ENCODE measurements around the gene UBE2D2.
A peak's percentile ranks its signal among the peaks of the same experiment; 100 is the strongest.

The UBE2D2 gene

DNA sequence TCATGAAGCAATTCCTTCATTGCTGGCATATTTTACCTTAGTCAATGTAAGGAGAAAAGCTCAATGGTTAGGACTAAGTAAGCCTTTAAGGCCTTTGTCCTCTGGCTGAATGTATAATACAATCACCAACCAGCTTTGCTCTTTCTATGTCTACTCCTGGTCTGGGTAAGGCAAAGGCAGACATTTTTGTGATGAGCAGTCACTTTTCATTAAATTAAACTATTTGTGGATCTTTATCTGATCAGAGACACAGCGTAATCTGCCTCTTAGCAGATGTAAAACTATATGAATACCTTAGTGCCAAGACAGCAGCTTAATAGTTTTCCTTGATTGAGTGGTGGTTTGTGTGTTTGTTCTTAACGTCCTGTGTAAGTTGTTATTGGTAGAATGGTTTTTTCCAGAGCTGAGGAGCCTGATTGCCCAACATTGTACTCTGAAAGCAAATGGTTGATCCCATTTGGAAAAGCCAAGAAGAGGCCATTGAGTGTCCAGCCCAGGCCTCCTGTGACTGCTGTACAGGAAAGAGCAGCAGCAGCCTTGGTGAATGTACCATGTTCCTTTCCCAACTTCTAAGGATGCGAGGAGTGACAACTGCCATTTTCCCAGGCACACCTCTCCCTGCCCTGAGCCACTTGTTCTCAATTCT lies 70.5 kb downstream of the UBE2D2 start:
- H3K9me3 ChIP-seq (replicated peaks in 1 of 2; ENCODE audit: control insufficient read depth in 2 of 2, insufficient read depth in 1 of 2, low read depth in 1 of 2, low read length in 2 of 2) = no peaks in the 10 kb centered on the region
- no peak overlapping the region for H2BK5ac ChIP-seq (ENCODE audit: low read length)
- H2BK120ac ChIP-seq (ENCODE audit: low read depth, low read length) = no peak overlapping the region
- DNase-seq (ENCODE audit: low spot score) = no peak
- H3K4me1 ChIP-seq (ENCODE audit: control insufficient read depth in 2 of 2, insufficient read depth in 1 of 2, low read depth in 1 of 2, low read length in 2 of 2) = peaks cover 3 to 16% of the 10 kb centered on the region in 2 donors
- no peak overlapping the region for H3K4me2 ChIP-seq (ENCODE audit: insufficient read depth, low read length, poor library complexity, severe bottlenecking)
- H3K23ac ChIP-seq (ENCODE audit: low read depth, low read length, poor library complexity) = no peak overlapping the region
- no peak overlapping the region for H3K14ac ChIP-seq (ENCODE audit: low read length)
- no peak overlapping the region for H4K8ac ChIP-seq (ENCODE audit: low read depth, low read length)
- no peak overlapping the region for H2BK12ac ChIP-seq (ENCODE audit: low read length)
- WGBS, 2 donors (ENCODE audit: extremely low coverage in 2 of 2, insufficient read length in 2 of 2, insufficient replicate concordance in 1 of 2) = no CpG with 5 or more reads among the region's 3 CpGs
- peaks cover 5 to 46% of the 10 kb centered on the region in 2 donors for H3K36me3 ChIP-seq (replicated peaks in 1 of 2; ENCODE audit: control insufficient read depth in 2 of 2, insufficient read depth in 2 of 2, low read length in 2 of 2)
- H3K27me3 ChIP-seq (ENCODE audit: control insufficient read depth in 3 of 3, insufficient read depth in 3 of 3, low read depth in 1 of 3, low read length in 3 of 3) = no peaks in the 10 kb centered on the region
- no peak overlapping the region for H4K91ac ChIP-seq (ENCODE audit: low read depth, low read length, poor library complexity)
- H3K4ac ChIP-seq (ENCODE audit: low read length) = no peak overlapping the region
- H3K79me1 ChIP-seq (ENCODE audit: low read depth, low read length) = no peaks in the 10 kb centered on the region
- H2AFZ ChIP-seq (ENCODE audit: low read length) = no peak overlapping the region
- no peak overlapping the region for H2BK15ac ChIP-seq (ENCODE audit: low read length)
- H3K18ac ChIP-seq (ENCODE audit: low read length) = no peak overlapping the region
- no peak overlapping the region for H3K27ac ChIP-seq (replicated peaks; ENCODE audit: low read length)
- no peak overlapping the region for H3K9ac ChIP-seq (ENCODE audit: low read depth, low read length, poor library complexity)
- no peak overlapping the region for H2AK5ac ChIP-seq (ENCODE audit: low read depth, low read length)
- no peak overlapping the region for H3K4me3 ChIP-seq (ENCODE audit: low read length in 2 of 2)

GRCh38 chr5:139633295-139634027 lies 72.3 kb downstream of the UBE2D2 start:
- no peak overlapping the region for H3K23ac ChIP-seq (ENCODE audit: low read depth, low read length, poor library complexity)
- no peak overlapping the region for H3K27ac ChIP-seq (replicated peaks; ENCODE audit: low read length)
- no peak overlapping the region for H3K4me3 ChIP-seq (ENCODE audit: low read length in 2 of 2)
- no peak overlapping the region for H2BK12ac ChIP-seq (ENCODE audit: low read length)
- no peak overlapping the region for H3K4me2 ChIP-seq (ENCODE audit: insufficient read depth, low read length, poor library complexity, severe bottlenecking)
- no peak overlapping the region for H3K18ac ChIP-seq (ENCODE audit: low read length)
- DNase-seq (ENCODE audit: low spot score) = peak; percentile 75
- H4K91ac ChIP-seq (ENCODE audit: low read depth, low read length, poor library complexity) = no peak overlapping the region
- H2AFZ ChIP-seq (ENCODE audit: low read length) = no peak overlapping the region
- no peak overlapping the region for H3K14ac ChIP-seq (ENCODE audit: low read length)
- H2AK5ac ChIP-seq (ENCODE audit: low read depth, low read length) = no peak overlapping the region
- H3K36me3 ChIP-seq (replicated peaks in 1 of 2; ENCODE audit: control insufficient read depth in 2 of 2, insufficient read depth in 2 of 2, low read length in 2 of 2) = peaks cover 0 to 28% of the 10 kb centered on the region in 2 donors
- H3K9me3 ChIP-seq (replicated peaks in 1 of 2; ENCODE audit: control insufficient read depth in 2 of 2, insufficient read depth in 1 of 2, low read depth in 1 of 2, low read length in 2 of 2) = no peaks in the 10 kb centered on the region
- no peak overlapping the region for H2BK120ac ChIP-seq (ENCODE audit: low read depth, low read length)
- H3K79me1 ChIP-seq (ENCODE audit: low read depth, low read length) = peaks cover 2% of the 10 kb centered on the region
- no peak overlapping the region for H2BK15ac ChIP-seq (ENCODE audit: low read length)
- no peak overlapping the region for H4K8ac ChIP-seq (ENCODE audit: low read depth, low read length)
- no CpG with 5 or more reads among the region's 6 CpGs for WGBS, 2 donors (ENCODE audit: extremely low coverage in 2 of 2, insufficient read length in 2 of 2, insufficient replicate concordance in 1 of 2)
- no peaks in the 10 kb centered on the region for H3K27me3 ChIP-seq (ENCODE audit: control insufficient read depth in 3 of 3, insufficient read depth in 3 of 3, low read depth in 1 of 3, low read length in 3 of 3)
- no peak overlapping the region for H2BK5ac ChIP-seq (ENCODE audit: low read length)
- H3K9ac ChIP-seq (ENCODE audit: low read depth, low read length, poor library complexity) = no peak overlapping the region
- H3K4ac ChIP-seq (ENCODE audit: low read length) = no peak overlapping the region
- H3K4me1 ChIP-seq (ENCODE audit: control insufficient read depth in 2 of 2, insufficient read depth in 1 of 2, low read depth in 1 of 2, low read length in 2 of 2) = peaks cover 14 to 27% of the 10 kb centered on the region in 2 donors

GRCh38 chr5:139634028-139634325 lies 72.8 kb downstream of the UBE2D2 start:
- H3K4me3 ChIP-seq (ENCODE audit: low read length in 2 of 2) = no peak overlapping the region
- H3K27ac ChIP-seq (replicated peaks; ENCODE audit: low read length) = no peak overlapping the region
- H3K79me1 ChIP-seq (ENCODE audit: low read depth, low read length) = peaks cover 2% of the 10 kb centered on the region
- peaks cover 0 to 23% of the 10 kb centered on the region in 2 donors for H3K36me3 ChIP-seq (replicated peaks in 1 of 2; ENCODE audit: control insufficient read depth in 2 of 2, insufficient read depth in 2 of 2, low read length in 2 of 2)
- no peak overlapping the region for H2BK120ac ChIP-seq (ENCODE audit: low read depth, low read length)
- H2BK12ac ChIP-seq (ENCODE audit: low read length) = no peak overlapping the region
- H2AFZ ChIP-seq (ENCODE audit: low read length) = no peak overlapping the region
- H3K14ac ChIP-seq (ENCODE audit: low read length) = no peak overlapping the region
- no CpG with 5 or more reads among the region's 2 CpGs for WGBS, 2 donors (ENCODE audit: extremely low coverage in 2 of 2, insufficient read length in 2 of 2, insufficient replicate concordance in 1 of 2)
- H3K4me1 ChIP-seq (ENCODE audit: control insufficient read depth in 2 of 2, insufficient read depth in 1 of 2, low read depth in 1 of 2, low read length in 2 of 2) = peaks cover 19 to 32% of the 10 kb centered on the region in 2 donors
- no peak overlapping the region for H2BK15ac ChIP-seq (ENCODE audit: low read length)
- no peak overlapping the region for H3K4me2 ChIP-seq (ENCODE audit: insufficient read depth, low read length, poor library complexity, severe bottlenecking)
- no peak overlapping the region for H3K23ac ChIP-seq (ENCODE audit: low read depth, low read length, poor library complexity)
- DNase-seq (ENCODE audit: low spot score) = no peak
- H2AK5ac ChIP-seq (ENCODE audit: low read depth, low read length) = no peak overlapping the region
- no peak overlapping the region for H3K18ac ChIP-seq (ENCODE audit: low read length)
- H3K9ac ChIP-seq (ENCODE audit: low read depth, low read length, poor library complexity) = no peak overlapping the region
- no peak overlapping the region for H2BK5ac ChIP-seq (ENCODE audit: low read length)
- H3K27me3 ChIP-seq (ENCODE audit: control insufficient read depth in 3 of 3, insufficient read depth in 3 of 3, low read depth in 1 of 3, low read length in 3 of 3) = no peaks in the 10 kb centered on the region
- H3K4ac ChIP-seq (ENCODE audit: low read length) = no peak overlapping the region
- H3K9me3 ChIP-seq (replicated peaks in 1 of 2; ENCODE audit: control insufficient read depth in 2 of 2, insufficient read depth in 1 of 2, low read depth in 1 of 2, low read length in 2 of 2) = no peaks in the 10 kb centered on the region
- H4K91ac ChIP-seq (ENCODE audit: low read depth, low read length, poor library complexity) = no peak overlapping the region
- H4K8ac ChIP-seq (ENCODE audit: low read depth, low read length) = no peak overlapping the region

DNA sequence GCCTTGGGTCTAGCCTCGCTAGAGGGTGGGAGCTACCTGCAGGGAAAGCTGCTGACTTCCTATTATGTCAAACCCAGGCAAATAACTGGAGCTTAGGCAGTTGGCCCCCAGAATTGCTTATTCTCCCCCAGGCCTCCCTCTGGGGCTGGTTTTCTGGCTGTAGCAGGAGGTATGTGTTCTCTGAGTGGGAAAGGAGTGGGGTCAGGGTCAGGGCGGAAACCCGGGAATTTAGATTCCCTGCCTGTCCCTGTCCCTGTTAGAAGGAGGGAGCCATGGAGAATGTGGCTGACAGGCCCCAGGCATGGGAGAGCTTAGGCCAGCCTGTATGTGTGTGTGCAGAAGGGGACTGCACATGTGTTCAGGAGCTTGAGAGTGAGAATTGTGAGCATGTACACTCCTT lies 73.4 kb downstream of the UBE2D2 start:
- Histone ChIP-seq H3K9me3 (replicated peaks in 1 of 2; ENCODE audit: control insufficient read depth in 2 of 2, insufficient read depth in 1 of 2, low read depth in 1 of 2, low read length in 2 of 2) (no peaks in the 10 kb centered on the region), H2AFZ (ENCODE audit: low read length) (no peak overlapping the region), H2BK12ac (ENCODE audit: low read length) (no peak overlapping the region), H3K9ac (ENCODE audit: low read depth, low read length, poor library complexity) (no peak overlapping the region), H3K4me1 (ENCODE audit: control insufficient read depth in 2 of 2, insufficient read depth in 1 of 2, low read depth in 1 of 2, low read length in 2 of 2) (peaks cover 22 to 32% of the 10 kb centered on the region in 2 donors), H3K4me3 (ENCODE audit: low read length in 2 of 2) (no peak overlapping the region), H3K18ac (ENCODE audit: low read length) (no peak overlapping the region), H2BK5ac (ENCODE audit: low read length) (no peak overlapping the region), H3K23ac (ENCODE audit: low read depth, low read length, poor library complexity) (no peak overlapping the region), H3K14ac (ENCODE audit: low read length) (no peak overlapping the region), H2AK5ac (ENCODE audit: low read depth, low read length) (no peak overlapping the region), H3K4ac (ENCODE audit: low read length) (no peak overlapping the region), H4K8ac (ENCODE audit: low read depth, low read length) (no peak overlapping the region), H3K36me3 (replicated peaks in 1 of 2; ENCODE audit: control insufficient read depth in 2 of 2, insufficient read depth in 2 of 2, low read length in 2 of 2) (peaks cover 0 to 17% of the 10 kb centered on the region in 2 donors), H3K27ac (replicated peaks; ENCODE audit: low read length) (no peak overlapping the region), H2BK120ac (ENCODE audit: low read depth, low read length) (no peak overlapping the region), H3K4me2 (ENCODE audit: insufficient read depth, low read length, poor library complexity, severe bottlenecking) (no peak overlapping the region), H2BK15ac (ENCODE audit: low read length) (no peak overlapping the region), H4K91ac (ENCODE audit: low read depth, low read length, poor library complexity) (no peak overlapping the region), H3K27me3 (ENCODE audit: control insufficient read depth in 3 of 3, insufficient read depth in 3 of 3, low read depth in 1 of 3, low read length in 3 of 3) (no peaks in the 10 kb centered on the region), H3K79me1 (ENCODE audit: low read depth, low read length) (peaks cover 2% of the 10 kb centered on the region)
- no CpG with 5 or more reads among the region's 3 CpGs for WGBS, 2 donors (ENCODE audit: extremely low coverage in 2 of 2, insufficient read length in 2 of 2, insufficient replicate concordance in 1 of 2)
- no peak for DNase-seq (ENCODE audit: low spot score)

All from neuronal stem cell (in vitro differentiated cells).